ENCODE measurements around the gene CAVIN2.

The CAVIN2 gene

DNA sequence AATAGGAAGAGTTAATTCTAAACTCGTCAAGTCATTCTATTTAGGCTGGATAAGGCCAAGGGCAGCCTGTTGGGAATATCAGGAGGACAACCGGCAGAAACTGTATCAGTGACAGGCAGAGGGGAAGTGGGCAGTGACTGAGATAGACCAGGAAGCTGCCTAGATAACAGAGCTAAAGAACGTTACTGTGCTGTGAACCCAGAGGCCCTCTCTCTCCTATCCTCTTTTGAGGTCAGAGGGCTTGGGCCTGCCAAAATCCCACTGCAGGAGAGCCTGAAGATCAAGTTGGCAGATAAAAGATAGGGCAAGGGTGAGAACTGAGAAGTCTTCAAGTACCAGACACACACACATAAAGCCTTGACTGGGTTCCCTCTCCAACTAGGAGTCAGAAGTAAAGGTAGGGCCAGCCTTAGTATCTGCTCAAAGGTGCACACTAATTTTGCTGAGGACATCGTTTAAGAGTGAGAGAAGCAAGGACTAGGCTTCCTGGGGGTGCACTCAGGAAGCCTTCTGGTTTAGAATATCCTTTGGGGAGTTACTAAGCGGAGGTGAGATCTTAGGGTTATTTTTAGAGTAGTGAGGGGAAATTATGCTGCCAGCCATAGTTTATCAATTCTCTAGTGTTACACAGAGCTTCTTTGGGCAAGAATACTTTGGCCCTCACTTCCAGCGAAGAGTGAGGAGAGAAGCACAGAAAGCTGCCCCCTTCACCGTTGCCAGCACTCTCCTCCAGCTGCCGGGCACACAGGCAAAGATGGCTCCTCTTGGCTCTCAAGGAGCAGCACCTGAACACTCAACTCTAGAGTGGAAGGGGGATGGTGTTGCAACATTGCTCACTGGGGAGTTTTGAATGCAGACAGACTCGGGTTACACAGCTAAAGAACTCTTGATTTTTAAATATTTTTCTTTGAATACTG lies 9.8 kb downstream of the CAVIN2 start:
- DNase-seq, result no peak

GRCh38 chr2:191836471-191836852 lies 10.4 kb downstream of the CAVIN2 start:
- DNase-seq, result no peak

DNA sequence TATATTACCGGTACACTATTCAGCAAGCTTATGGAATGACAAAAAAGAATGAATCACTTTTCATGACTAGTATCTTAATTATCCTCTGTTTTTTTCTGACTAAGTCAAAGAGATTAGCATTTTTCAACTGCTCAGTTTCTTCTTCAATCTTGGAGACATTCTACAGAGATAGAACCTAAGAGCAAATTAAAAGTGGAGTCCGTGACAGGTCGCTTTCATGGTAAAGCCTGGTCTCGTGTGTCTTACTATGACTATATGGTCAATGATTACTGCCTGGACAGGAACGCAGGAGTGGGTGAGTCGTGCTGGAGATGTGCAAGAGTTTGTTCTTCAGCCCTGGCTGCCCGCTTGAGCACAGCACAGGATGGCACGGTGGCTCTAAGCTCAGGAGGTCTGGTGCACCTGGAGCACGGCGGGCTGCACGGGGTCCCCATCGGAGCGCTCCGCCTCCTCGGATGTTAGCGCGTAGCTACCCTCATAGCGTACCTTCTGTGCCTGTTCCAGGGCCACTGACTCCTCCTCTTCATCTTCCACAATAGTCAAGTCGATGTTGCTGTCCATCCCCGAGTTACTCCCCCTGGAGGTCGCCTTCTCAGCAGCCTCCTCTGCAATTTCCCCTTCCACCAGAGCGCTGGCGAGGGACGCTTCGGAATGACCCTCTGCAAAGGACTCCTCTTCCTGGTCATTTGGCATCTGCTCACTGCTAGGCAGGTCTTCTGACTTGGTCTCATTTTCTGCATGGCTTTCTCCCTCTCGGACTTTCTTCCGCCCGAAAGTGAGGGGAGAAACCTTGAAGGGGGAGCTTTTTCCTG lies 11.1 kb downstream of the CAVIN2 start:
- DNase-seq, result no peak

DNA sequence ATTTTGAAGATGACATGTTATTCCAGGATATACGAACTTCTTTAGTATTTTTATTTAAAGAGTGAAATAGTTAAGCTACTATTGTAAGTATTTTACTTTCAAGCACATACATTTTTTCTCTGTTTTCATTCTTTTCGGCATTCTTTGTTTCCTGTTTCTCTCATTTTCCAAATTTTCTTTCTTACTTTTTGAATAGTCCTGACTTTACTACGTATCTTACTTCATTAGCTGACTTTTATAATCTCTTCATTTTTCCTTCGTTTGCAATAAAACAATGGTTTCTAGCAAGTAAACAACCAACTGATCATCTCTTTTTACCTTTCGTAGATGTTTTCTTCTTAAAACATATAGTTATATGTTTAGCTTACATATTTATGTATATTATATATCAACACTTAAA lies 11.8 kb downstream of the CAVIN2 start:
- no peak for DNase-seq

DNA sequence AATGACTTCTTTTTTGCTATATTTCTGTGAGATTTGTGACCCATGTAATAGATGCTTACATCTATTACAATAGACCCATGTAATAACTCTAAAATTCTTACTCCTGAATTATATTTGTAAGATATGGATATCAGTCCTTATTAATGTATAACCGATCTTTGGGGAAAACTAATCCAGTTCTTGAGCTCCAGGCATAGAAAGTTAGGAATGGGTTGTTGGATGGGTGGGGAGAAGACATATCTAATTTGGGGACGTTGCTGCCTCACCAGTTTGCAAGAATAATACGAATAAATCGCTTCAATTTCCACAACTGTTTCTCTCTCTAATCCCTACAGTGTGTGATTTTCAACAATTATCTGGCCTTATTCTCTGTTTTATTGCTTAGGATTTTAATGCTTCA lies 13.5 kb downstream of the CAVIN2 start:
- no peak for DNase-seq

DNA sequence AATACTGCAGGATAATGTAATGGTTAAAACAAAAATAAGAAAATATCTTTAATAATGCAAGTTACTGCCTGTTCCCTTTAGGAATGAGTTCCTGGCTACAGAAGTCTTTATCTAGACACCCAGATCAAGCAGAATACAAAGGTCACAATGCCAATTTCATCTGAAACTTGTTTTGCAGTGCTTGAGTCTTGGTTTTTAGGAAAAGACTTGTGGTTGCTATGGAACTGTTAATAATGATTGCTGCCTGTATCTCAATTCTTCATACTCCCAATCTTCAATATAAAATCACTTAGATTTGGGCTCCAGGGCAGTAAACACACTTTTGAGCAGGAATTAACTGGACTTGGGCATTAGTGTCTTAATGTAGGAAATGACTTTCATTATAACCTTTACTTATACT lies 14.2 kb downstream of the CAVIN2 start:
- no peak for DNase-seq

DNA sequence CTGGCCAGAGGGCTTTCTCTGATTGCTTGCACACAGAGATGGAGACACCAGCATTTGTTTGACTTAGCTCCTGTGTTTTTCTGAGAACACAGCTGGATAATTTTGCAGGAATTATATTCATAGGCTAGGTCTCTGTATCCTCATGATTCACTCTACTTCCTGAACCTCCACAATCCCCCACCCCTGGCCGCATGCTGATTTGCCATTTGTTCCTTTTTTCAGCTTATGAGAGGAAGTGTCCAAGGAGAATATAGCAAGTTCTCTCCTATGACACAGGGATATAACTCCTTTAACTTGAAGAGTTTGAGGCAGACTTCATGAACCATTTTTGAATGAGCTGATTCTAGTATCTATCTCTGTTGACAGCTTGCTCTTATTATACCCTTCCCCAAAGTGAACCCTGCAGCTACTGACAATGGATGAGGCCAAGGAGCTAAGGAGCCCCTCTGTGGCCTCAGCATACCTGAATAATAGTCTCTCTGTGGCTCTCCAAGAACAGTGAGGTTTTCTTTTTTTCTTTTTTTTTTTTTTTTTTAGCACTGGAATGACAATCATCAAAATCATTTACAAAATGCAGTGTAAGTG lies 15.4 kb downstream of the CAVIN2 start:
- no peak for DNase-seq

- DNase-seq, result no peak
Measured at GRCh38 chr2:191824398-191824797, 22.5 kb downstream of the CAVIN2 start.

- DNase-seq, result no peak
Measured at GRCh38 chr2:191821078-191821477, 25.8 kb downstream of the CAVIN2 start.

DNA sequence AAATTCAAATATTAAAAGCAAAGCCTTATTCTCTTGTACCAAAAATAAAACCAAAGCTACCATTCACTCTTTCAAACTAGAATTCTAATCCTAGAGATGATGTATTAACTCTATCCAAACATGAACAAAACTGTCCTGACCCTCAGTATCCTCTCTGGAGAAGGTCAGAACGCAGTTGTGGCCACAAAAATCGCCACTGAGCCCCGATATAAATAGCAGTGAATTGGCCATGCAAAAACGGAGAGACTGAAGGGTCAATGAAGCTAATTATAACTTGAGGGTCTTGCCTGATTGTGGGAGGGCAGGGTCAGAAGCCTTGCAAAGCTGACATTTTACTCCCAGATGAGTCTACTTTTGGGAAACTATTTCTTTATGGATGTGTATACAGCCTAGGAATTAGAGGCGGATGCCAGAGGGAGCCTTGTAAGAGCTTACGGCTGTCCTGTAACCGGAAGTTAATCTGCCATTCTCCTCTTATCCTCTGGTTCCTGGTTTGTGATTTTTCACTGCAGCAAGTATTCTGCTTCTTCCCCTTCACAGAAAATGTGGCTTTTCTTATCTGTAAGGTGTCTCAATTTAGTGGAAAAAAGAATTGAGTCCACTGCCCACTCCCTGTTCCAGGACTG lies 28.1 kb downstream of the CAVIN2 start:
- DNase-seq, result no peak

- DNase-seq, result no peak
Measured at GRCh38 chr2:191818133-191818532, 28.8 kb downstream of the CAVIN2 start.

GRCh38 chr2:191815010-191815409 lies 31.9 kb downstream of the CAVIN2 start:
- DNase-seq, result no peak

GRCh38 chr2:191813943-191814342 lies 32.9 kb downstream of the CAVIN2 start:
- DNase-seq, result no peak

DNA sequence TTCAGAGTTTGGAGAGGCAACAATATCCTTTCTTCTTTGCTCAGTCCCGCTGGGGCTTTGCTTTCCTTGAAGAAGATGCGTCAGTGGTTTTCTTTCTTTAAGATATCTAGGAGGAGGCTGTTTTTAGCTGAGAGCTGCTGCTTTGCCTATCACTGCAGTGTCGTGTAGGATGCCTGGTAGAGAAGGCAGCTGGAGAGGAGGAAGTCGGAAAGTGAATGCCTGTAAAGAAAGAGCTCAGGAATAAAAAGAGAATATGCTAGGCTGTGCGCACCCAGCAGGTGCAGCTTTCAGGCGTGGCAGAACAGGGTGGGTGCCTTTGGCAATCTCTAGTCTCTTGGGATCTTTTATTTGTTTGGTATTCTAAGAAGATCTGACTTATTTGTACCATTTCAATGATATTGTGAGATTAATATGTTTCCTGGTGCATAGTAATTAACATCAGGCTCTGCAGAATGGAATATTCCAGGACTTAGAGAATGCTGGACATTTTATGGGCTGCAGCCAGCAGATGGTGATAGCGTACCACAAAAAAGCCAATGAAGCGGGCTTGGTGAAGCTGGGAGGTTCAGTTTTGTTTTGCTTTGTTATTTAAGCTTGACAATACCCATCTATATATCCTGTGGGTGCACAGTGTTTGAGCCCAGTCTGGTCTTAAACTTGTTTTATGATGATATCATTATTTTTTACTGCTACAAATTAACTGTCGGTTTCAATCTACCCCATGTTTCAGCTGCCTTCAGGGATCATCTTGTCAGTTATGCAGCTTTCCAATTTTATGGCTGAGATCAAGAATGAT lies 34.9 kb downstream of the CAVIN2 start:
- DNase-seq, result peak; percentile 59

GRCh38 chr2:191806396-191806795 lies 40.5 kb downstream of the CAVIN2 start:
- no peak for DNase-seq

- DNase-seq, result no peak
Measured at GRCh38 chr2:191804766-191805165, 42.1 kb downstream of the CAVIN2 start.

GRCh38 chr2:191803007-191803406 lies 43.9 kb downstream of the CAVIN2 start:
- DNase-seq, result no peak

DNA sequence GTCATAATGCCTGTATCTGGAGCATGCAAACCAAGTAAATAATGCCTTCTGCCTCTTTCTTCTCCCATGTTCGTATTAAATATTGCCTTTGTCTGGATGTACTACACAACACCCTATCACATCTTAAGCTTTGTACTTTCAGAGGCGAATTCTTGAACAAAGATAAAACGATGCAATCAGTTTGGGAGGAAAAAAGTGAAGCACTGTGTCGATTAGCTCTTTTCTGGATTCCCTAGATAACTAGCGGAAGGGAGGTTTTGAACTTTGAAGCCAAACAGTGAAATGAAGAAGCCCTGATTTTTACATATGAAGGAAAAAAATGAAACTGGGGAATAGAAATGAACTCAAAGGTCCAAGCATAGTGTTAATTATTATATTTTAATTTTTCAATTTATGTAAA lies 44.7 kb downstream of the CAVIN2 start:
- no peak for DNase-seq

DNA sequence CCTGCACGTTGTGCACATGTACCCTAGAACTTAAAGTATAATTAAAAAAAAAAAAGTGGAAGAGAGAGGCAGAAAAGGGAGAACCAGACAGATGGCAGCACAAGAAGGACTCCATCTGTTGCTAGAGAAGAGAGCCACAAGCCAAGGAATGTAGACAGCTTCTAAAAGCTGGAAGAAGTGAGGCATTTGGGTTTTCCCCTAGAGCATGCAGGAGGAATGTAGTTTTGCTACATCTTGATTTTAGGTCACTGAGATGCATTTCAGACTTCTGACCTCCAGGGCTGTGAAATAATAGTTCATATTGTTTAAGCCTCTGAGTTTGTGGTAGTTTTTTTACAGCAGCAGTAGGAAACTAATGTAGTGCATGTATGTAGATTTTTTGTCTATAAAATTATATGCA lies 46.0 kb downstream of the CAVIN2 start:
- DNase-seq, result no peak

DNA sequence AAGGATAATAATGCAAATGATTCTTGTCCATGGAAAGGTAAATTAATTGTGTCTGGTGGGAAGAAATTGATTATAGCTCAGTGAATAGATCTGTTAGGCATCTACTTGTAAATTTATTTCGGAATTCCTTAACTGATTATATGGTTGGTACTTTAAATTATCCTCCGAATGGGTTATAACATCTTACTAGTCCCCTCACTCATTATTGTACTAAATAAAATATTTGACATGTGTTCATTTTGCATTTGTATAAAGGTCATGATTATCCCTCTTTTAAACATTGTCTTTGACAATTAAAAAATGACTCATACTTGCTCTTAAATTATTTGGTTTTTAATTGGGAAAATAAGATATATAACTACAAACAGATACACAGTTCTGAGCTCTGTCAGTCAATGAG lies 47.4 kb downstream of the CAVIN2 start:
- no peak for DNase-seq

GRCh38 chr2:191797942-191798876 lies 48.7 kb downstream of the CAVIN2 start:
- no peak for DNase-seq

Data from activated CD8-positive, alpha-beta memory T cell treated with anti-CD3 and anti-CD28 coated beads, Interleukin-2, amount 50 U/mL, for 48 hours (primary cell).